ENCODE data around the gene ANKLE2.
"Not testable (repeated sequence)": the region's sequence is repeated elsewhere in the genome, so short reads cannot be mapped to it uniquely, and the experiment has no call there.

ANKLE2 gene

GRCh38 chr12:132761032-132761920, at the start of gene ANKLE2:
ANKLE2 (minus strand) TSS chr12:132761832; CDS start chr12:132761798, 34 bp downstream.
- peak; percentile 88 for DNase-seq (ENCODE audit: low spot score)

- DNase-seq (ENCODE audit: low spot score) = not testable (repeated sequence)
These were observed 47.8 kb upstream of the ANKLE2 start for GRCh38 chr12:132809391-132809790.

GRCh38 chr12:132807295-132808092, 45.9 kb upstream of the ANKLE2 start:
- peak; percentile 85 for DNase-seq (ENCODE audit: low spot score)

GRCh38 chr12:132806857-132807256, 45.2 kb upstream of the ANKLE2 start:
- no peak for DNase-seq (ENCODE audit: low spot score)

GRCh38 chr12:132804426-132804861, 42.8 kb upstream of the ANKLE2 start:
- DNase-seq (ENCODE audit: low spot score) = peak; percentile 72

- DNase-seq (ENCODE audit: low spot score) = no peak
These were observed 42.3 kb upstream of the ANKLE2 start for GRCh38 chr12:132803888-132804287.

GRCh38 chr12:132803125-132803524, 41.5 kb upstream of the ANKLE2 start:
- DNase-seq (ENCODE audit: low spot score) = no peak

GRCh38 chr12:132801741-132802140, 40.1 kb upstream of the ANKLE2 start:
- DNase-seq (ENCODE audit: low spot score) = no peak

- DNase-seq (ENCODE audit: low spot score) = no peak
These were observed 37.2 kb upstream of the ANKLE2 start for GRCh38 chr12:132798836-132799235.

GRCh38 chr12:132797820-132798570, 36.4 kb upstream of the ANKLE2 start:
- DNase-seq (ENCODE audit: low spot score) = no peak

- DNase-seq (ENCODE audit: low spot score) = no peak
These were observed 34.2 kb upstream of the ANKLE2 start for GRCh38 chr12:132795847-132796246.

GRCh38 chr12:132791940-132792339, 30.3 kb upstream of the ANKLE2 start:
- DNase-seq (ENCODE audit: low spot score) = not testable (repeated sequence)

- no peak for DNase-seq (ENCODE audit: low spot score)
These were observed 27.5 kb upstream of the ANKLE2 start for GRCh38 chr12:132789099-132789471.

GRCh38 chr12:132788375-132789098, 26.9 kb upstream of the ANKLE2 start:
- DNase-seq (ENCODE audit: low spot score) = peak; percentile 91

GRCh38 chr12:132787877-132788276, 26.2 kb upstream of the ANKLE2 start:
- no peak for DNase-seq (ENCODE audit: low spot score)

GRCh38 chr12:132786192-132786591, 24.6 kb upstream of the ANKLE2 start:
- DNase-seq (ENCODE audit: low spot score) = no peak

- DNase-seq (ENCODE audit: low spot score) = no peak
These were observed 22.9 kb upstream of the ANKLE2 start for GRCh38 chr12:132784580-132784979.

- no peak for DNase-seq (ENCODE audit: low spot score)
These were observed 22.4 kb upstream of the ANKLE2 start for GRCh38 chr12:132783917-132784531.

GRCh38 chr12:132781938-132782337, 20.3 kb upstream of the ANKLE2 start:
- no peak for DNase-seq (ENCODE audit: low spot score)

GRCh38 chr12:132779781-132780353, 18.2 kb upstream of the ANKLE2 start:
- no peak for DNase-seq (ENCODE audit: low spot score)

- DNase-seq (ENCODE audit: low spot score) = no peak
These were observed 16.0 kb upstream of the ANKLE2 start for GRCh38 chr12:132777614-132778013.

Data from iPS-NIHi11 (cell line).